BLaER1 (cell line): ENCODE data around the gene SCTR.

Experiments
- H3K27ac ChIP-seq: shearing (Covaris generic); formaldehyde crosslinking; 2 replicates; pipeline ENCODE4 v1.8.1; 2022
- H3K27me3 ChIP-seq: shearing (Covaris generic); formaldehyde crosslinking; 2 replicates; pipeline ENCODE4 v1.8.1; 2022
- H3K36me3 ChIP-seq: shearing (Covaris generic); formaldehyde crosslinking; 2 replicates; pipeline ENCODE4 v1.8.1; 2022
- H3K4me1 ChIP-seq: shearing (Covaris generic); formaldehyde crosslinking; 2 replicates; pipeline ENCODE4 v1.8.1; 2022
- H3K4me2 ChIP-seq: shearing (Covaris generic); formaldehyde crosslinking; 2 replicates; pipeline ENCODE4 v1.8.1; 2022
- H3K4me3 ChIP-seq: shearing (Covaris generic); formaldehyde crosslinking; 2 replicates; pipeline ENCODE4 v1.8.1; 2022
- H3K9ac ChIP-seq: shearing (Covaris generic); formaldehyde crosslinking; 2 replicates; pipeline ENCODE4 v1.8.1; 2022
- H3K9me3 ChIP-seq: shearing (Covaris generic); formaldehyde crosslinking; 2 replicates; pipeline ENCODE4 v1.8.1; 2022
- H4K20me1 ChIP-seq: shearing (Covaris generic); formaldehyde crosslinking; 2 replicates; pipeline ENCODE4 v1.8.1; 2022
- Cebpa-rat ChIP-seq: shearing (Covaris generic); IDR thresholded peaks from 2 replicates; pipeline ENCODE4 v1.8.1; 2022

SCTR gene

DNA sequence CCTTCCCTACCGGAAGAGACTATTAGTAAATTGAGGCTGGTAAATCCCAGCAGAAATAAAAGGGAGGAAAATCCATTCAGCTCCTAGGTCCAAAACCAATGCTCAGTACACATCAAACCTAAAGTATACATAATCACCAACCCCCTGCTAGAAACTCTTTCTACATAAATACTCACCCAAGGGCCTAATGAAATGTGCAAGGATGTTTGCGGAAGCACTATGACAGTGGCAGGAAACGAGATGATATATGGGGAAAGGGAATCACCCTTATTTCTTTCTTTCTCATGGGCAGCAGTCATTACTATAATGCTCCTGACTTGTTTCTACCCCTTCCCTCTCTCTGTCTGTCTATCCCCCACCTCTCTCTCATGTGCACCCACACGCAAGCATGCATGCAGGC, 1.3 kb upstream of the SCTR start:
- Histone ChIP-seq H3K36me3 (no peaks in the 10 kb centered on the region), H3K4me1 (no peaks in the 10 kb centered on the region), H4K20me1 (no peaks in the 10 kb centered on the region), H3K4me3 (no peak overlapping the region), H3K9me3 (peaks cover 10% of the 10 kb centered on the region; the same call in 1 of the 2 replicates), H3K4me2 (no peak overlapping the region), H3K27me3 (no peaks in the 10 kb centered on the region), H3K9ac (no peak overlapping the region), H3K27ac (no peak overlapping the region)
- no peak for TF ChIP-seq Cebpa-rat

GRCh38 chr2:119523383-119523951, 816 bp downstream of the SCTR start:
- Histone ChIP-seq H3K9ac (no peak overlapping the region), H3K4me3 (no peak overlapping the region), H3K4me1 (no peaks in the 10 kb centered on the region), H3K9me3 (peaks cover 10% of the 10 kb centered on the region), H4K20me1 (no peaks in the 10 kb centered on the region), H3K4me2 (no peak overlapping the region), H3K27ac (no peak overlapping the region), H3K36me3 (no peaks in the 10 kb centered on the region), H3K27me3 (no peaks in the 10 kb centered on the region)
- TF ChIP-seq Cebpa-rat = no peak

DNA sequence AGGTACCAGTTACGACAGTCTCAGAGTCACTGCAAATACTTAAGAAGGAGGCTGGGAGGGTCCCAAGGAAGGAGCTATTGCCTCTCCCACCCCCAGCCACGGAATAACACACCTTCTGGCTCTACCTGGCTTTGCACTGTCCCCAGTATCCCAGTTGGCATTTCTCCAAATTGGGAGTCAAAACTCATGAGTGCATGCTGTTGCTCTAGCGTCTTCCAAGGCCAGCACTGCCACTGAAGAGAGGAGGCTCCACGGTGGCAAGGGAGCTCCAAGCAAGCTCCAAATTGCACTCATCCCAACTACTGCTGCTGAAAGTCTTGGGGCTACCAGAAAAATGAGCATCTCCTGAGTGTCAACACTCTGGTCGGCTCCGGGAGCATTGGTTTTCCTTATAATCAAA, 1.6 kb downstream of the SCTR start:
- H3K4me2 ChIP-seq = no peak overlapping the region
- no peak overlapping the region for H3K4me3 ChIP-seq
- no peak overlapping the region for H3K27ac ChIP-seq
- H3K9me3 ChIP-seq = peaks cover 10% of the 10 kb centered on the region
- H3K27me3 ChIP-seq = no peaks in the 10 kb centered on the region
- H4K20me1 ChIP-seq = no peaks in the 10 kb centered on the region
- H3K9ac ChIP-seq = no peak overlapping the region
- H3K4me1 ChIP-seq = no peaks in the 10 kb centered on the region
- TF ChIP-seq Cebpa-rat = no peak
- H3K36me3 ChIP-seq = no peaks in the 10 kb centered on the region

DNA sequence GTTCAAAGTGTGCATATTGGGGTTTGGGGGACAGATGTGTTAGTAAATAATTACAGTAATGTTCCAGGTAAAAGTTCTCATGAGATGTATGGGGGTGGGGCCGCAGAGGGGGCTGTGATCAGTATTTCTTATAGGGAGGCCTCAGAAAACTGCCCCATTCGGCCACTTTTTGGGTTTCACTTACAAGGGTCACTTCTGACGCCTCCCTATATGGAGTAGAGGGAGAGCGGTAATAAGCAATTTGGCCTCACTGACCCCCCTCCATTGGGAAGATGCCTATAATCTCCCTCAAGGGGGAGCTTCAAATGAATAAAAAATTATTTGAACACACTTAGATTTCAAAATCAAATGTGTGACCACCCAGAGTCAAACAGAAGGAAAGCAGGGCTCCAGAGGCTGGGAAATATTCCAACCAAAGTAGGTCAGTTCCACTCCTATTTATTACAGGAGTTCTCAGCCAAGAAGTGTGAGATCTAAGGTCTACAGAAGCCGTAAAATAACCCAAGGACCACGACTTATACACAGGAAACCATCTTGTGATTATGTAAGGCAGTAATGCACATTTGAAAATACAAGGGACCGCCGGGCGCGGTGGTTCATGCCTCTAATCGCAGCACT, 2.7 kb downstream of the SCTR start:
- no peaks in the 10 kb centered on the region for H4K20me1 ChIP-seq
- no peaks in the 10 kb centered on the region for H3K27me3 ChIP-seq
- peaks cover 10% of the 10 kb centered on the region for H3K9me3 ChIP-seq
- H3K4me1 ChIP-seq = no peaks in the 10 kb centered on the region
- no peak overlapping the region for H3K4me3 ChIP-seq
- H3K36me3 ChIP-seq = no peaks in the 10 kb centered on the region
- TF ChIP-seq Cebpa-rat = no peak
- H3K9ac ChIP-seq = no peak overlapping the region
- no peak overlapping the region for H3K27ac ChIP-seq
- H3K4me2 ChIP-seq = no peak overlapping the region

DNA sequence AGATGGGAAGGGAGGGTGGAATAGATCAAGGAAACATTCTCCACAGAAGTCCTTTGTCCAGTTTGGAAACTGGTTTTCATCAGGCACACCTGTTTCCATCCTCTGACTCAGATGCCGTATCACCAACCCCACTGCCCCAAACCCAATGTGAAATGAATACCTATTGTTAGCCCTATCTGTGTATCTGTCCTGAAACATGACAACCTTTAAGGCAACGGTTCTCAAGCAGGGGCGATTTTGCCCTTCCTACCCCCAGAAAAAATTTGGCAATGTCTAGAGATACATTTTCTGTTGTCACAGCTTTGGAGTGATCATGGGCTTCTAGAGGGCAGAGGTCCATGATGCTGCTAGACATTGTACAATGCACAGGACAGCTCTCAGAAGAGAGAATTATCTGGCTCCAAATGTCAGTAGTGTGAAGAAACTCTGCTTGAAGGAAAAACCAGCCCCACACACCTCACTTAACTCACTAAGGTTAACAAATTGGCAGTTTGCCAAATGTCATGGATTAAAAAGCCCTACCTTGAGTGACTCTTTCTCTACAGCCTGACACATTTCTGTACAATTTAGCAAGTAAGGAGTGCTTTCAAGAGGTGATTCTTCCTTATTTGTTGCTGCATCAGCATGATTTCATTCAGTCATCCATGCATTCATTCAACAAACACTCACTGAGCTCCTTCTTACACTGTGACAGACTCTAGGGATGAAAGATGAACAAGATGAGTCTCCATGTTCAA, 3.4 kb downstream of the SCTR start:
- no peak overlapping the region for H3K27ac ChIP-seq
- no peaks in the 10 kb centered on the region for H3K36me3 ChIP-seq
- no peak overlapping the region for H3K9ac ChIP-seq
- no peaks in the 10 kb centered on the region for H4K20me1 ChIP-seq
- H3K27me3 ChIP-seq = no peaks in the 10 kb centered on the region
- peaks cover 10% of the 10 kb centered on the region for H3K9me3 ChIP-seq
- TF ChIP-seq Cebpa-rat = no peak
- H3K4me2 ChIP-seq = no peak overlapping the region
- H3K4me1 ChIP-seq = no peaks in the 10 kb centered on the region
- no peak overlapping the region for H3K4me3 ChIP-seq

DNA sequence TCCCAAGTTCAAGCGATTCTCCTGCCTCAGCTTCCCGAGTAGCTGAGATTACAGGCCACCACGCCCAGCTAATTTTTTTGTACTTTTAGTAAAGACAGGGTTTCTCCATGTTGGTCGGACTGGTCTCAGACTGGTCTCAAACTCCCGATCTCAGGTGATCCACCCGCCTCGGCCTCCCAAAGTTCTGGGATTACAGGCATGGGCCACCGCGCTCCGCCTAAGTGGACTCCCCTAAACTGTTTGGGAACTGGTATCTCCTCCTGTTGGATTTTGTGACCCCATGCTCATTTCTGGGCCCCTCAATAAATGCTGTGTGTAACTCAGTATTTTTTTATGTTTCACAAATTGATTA, 5.2 kb downstream of the SCTR start:
- no peak overlapping the region for H3K4me2 ChIP-seq
- no peaks in the 10 kb centered on the region for H3K27me3 ChIP-seq
- TF ChIP-seq Cebpa-rat = no peak
- H4K20me1 ChIP-seq = no peaks in the 10 kb centered on the region
- H3K36me3 ChIP-seq = no peaks in the 10 kb centered on the region
- no peak overlapping the region for H3K4me3 ChIP-seq
- peaks cover 5% of the 10 kb centered on the region for H3K9me3 ChIP-seq
- H3K27ac ChIP-seq = no peak overlapping the region
- H3K9ac ChIP-seq = no peak overlapping the region
- no peaks in the 10 kb centered on the region for H3K4me1 ChIP-seq

- no peaks in the 10 kb centered on the region for H4K20me1 ChIP-seq
- H3K4me2 ChIP-seq = no peak overlapping the region
- H3K27ac ChIP-seq = no peak overlapping the region
- H3K9me3 ChIP-seq = peaks cover under 1% of the 10 kb centered on the region
- no peak for TF ChIP-seq Cebpa-rat
- no peaks in the 10 kb centered on the region for H3K27me3 ChIP-seq
- H3K4me3 ChIP-seq = no peak overlapping the region
- H3K9ac ChIP-seq = no peak overlapping the region
- H3K36me3 ChIP-seq = no peaks in the 10 kb centered on the region
- no peaks in the 10 kb centered on the region for H3K4me1 ChIP-seq
Measured at GRCh38 chr2:119518401-119519056, 5.8 kb downstream of the SCTR start.

- no peaks in the 10 kb centered on the region for H3K27me3 ChIP-seq
- H3K27ac ChIP-seq = no peak overlapping the region
- no peak overlapping the region for H3K9ac ChIP-seq
- TF ChIP-seq Cebpa-rat = no peak
- no peak overlapping the region for H3K4me3 ChIP-seq
- H4K20me1 ChIP-seq = no peaks in the 10 kb centered on the region
- no peaks in the 10 kb centered on the region; the same call in 1 of the 2 replicates for H3K9me3 ChIP-seq
- no peaks in the 10 kb centered on the region for H3K4me1 ChIP-seq
- H3K36me3 ChIP-seq = no peaks in the 10 kb centered on the region
- no peak overlapping the region for H3K4me2 ChIP-seq
Measured at GRCh38 chr2:119517433-119517832, 6.8 kb downstream of the SCTR start.

GRCh38 chr2:119516121-119516520, 8.2 kb downstream of the SCTR start:
- no peak for TF ChIP-seq Cebpa-rat

DNA sequence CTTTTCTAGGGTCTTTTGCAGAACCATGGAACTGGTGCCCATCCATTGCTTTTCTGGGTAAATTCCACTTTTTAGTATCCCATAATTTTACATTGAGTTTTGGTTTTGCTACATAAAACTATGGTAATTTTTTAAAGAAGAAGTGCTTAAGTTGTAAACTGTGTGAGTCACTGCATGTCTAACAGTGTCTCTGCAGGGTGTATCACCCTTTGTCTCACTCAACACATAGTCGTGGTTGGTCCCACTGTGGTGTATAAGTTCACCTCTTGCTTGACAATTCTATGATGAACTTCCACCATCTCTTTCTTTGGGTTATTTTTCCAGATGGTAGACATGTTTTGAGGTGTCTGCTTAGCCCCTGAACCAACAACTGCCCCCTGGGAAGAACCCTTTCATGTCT, 10.5 kb downstream of the SCTR start:
- Histone ChIP-seq H3K4me1 (no peaks in the 10 kb centered on the region), H3K4me3 (no peak overlapping the region), H3K36me3 (no peaks in the 10 kb centered on the region), H3K4me2 (no peak overlapping the region), H3K27me3 (no peaks in the 10 kb centered on the region), H4K20me1 (no peaks in the 10 kb centered on the region), H3K9ac (no peak overlapping the region), H3K9me3 (no peaks in the 10 kb centered on the region; the same call in 1 of the 2 replicates), H3K27ac (no peak overlapping the region)
- no peak for TF ChIP-seq Cebpa-rat

More at GRCh38 chr2:119516121-119516520, 8.2 kb downstream of the SCTR start:
- Histone ChIP-seq H3K4me3 (no peak overlapping the region), H3K9me3 (no peaks in the 10 kb centered on the region; the same call in 1 of the 2 replicates), H3K4me2 (no peak overlapping the region), H3K9ac (no peak overlapping the region), H3K4me1 (no peaks in the 10 kb centered on the region), H3K36me3 (no peaks in the 10 kb centered on the region), H3K27me3 (no peaks in the 10 kb centered on the region), H4K20me1 (no peaks in the 10 kb centered on the region), H3K27ac (no peak overlapping the region)
